NCI-H82 (cell line): ENCODE results near the gene HNRNPM.

Experiments used
- DNase-seq: peaks from one replicate; lab custom pipeline; 2025; lab: John Stamatoyannopoulos, UW

The HNRNPM gene

DNA sequence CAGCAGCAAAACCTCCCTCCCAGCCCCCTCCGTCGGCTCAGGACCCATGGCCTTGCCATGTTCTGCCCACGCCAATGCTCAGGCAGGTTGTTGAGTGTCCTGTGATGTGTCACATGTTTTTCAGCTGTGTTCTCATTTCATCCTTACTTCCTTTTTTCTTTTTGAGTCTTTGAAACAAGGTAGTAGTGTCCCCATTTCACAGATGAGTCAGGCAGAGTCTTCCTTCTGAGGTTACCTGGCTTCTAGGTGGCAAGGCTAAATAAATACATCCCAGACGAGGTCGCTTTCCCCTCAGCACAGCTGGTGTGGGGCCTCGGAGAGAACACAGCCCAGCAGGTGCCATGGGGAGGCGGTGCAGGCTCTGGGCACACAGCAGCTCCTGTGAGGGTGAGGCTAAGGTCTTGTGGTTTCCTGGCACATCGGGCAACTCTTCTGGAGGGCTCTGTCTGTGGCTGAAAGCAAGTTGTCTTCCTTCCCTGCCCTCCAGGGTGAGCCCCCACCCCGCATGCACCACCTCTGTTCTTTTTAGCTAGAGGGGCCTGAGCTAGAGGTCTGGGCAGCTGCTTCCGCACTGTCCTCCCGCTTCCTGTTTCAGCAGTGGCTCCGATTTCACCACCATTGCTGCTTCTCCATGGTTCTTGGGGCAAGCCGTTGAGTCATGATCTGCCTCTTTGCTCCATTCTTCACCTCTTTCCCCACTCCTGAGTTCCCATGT, 42.5 kb downstream of the HNRNPM start:
- DNase-seq: no peak

DNA sequence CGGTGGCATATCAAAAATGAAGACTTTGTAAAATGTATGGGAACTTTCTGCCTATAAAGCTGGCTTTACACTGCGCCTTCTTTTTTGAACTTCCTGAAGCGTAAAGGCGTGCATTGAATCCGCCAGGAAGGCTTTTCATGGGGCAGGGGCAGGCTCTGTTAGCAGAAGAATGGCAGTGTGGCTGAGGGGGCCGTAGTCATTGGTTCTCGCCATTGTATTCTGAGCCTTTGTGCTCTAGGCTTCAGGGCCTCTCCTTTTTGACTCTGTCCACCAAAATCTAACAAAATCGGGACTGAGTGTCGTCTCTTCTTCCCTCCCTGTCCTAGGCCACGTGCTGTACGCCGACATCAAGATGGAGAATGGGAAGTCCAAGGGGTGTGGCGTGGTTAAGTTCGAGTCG, 43.6 kb downstream of the HNRNPM start:
- no peak for DNase-seq

DNA sequence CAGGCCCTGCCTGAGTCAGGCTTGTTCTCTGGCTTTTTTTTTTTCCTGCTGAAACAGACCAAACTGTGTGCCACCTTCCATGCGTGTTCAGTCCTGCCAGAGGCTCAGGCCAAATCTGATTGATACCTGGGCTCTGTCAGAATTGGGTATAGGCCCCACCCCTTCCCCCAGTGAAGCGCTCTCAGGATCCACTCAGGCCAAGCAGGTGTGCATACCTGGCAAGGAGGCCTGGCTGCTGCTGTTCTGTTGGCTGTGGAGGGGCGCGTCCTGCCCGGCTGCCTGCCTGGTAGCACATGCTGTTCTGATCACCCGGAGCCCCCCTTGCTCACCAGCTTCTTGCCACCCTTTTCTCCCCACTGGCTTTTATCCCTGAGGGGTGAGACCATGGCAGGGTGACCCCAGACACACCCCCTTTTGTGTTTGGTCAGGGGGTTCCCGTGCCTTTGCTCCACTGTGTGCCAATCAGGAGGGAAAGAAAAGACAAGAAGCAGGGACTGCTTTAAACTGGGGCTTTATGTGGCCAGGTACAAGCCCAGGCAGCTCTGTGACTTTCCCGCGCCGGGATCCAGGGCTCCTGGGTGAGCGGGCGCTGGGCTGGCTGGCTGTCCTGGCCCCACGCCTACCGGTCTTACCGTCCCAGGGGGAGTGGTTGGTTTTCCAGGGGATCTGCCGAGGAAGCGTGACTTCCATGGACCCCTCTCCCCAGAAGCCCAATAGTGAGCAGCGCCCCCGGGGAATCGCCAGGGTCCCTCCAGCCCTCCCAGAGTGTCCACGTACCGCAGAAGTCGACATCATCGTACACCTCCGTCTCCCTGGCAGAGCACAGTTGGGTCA, 45.0 kb downstream of the HNRNPM start:
- no peak for DNase-seq

DNA sequence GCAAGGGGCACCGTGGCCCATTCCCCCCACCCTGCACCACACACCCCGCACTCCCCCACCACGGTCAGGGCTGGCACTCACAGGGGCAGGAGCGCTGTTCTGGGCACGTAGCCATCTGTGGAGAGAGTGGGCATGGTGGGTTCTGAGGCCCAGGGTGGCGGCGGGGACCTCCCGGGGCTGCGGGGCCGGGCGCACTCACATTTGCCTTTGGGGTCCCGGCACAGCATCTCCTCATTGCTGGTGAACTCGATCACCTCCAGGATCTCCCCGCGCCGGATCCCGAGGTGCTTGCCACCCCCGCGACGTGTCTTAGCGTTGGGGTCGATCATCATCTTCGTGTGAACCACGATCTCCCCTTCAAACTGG, 45.6 kb downstream of the HNRNPM start:
- no peak for DNase-seq

DNA sequence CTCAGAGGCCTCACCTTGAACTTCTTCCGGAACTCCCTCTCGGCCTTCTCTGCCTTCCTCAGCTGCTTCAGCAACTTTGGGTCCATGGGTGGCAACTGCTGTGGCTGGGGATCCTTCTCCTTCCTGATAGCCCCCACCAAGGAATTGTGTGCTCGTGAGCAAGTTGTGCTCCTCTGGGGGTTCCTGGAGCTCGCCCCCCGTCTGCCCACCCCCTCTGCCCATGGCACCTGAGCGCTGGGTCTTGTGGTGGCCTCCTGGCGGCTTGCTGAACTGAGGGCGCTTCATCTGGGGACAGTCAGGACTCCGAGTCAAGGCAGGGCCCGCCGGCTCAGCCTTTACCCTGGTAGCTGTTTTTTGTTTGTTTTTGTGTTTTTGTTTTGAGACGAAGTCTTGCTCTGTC, 46.1 kb downstream of the HNRNPM start:
- DNase-seq: no peak

DNA sequence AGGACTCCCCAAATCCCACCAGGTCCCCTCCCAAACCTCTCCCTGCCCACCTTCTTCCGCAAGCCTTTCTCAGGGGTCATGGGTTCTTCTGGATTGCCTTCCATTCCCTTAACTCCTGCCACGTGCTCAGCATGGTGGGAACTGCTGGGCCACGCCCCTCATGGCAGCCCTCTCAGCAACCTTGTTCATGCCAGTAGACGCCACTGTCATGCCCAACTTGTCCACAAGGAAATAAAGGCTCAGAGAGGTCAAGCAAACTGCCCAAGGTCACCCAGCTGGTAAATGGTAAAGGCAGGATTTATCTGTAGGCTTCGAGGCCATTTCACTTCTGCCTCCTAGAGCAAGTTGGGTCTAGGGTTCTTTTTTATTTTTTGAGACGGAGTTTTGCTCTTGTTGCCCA, 46.8 kb downstream of the HNRNPM start:
- no peak for DNase-seq

DNA sequence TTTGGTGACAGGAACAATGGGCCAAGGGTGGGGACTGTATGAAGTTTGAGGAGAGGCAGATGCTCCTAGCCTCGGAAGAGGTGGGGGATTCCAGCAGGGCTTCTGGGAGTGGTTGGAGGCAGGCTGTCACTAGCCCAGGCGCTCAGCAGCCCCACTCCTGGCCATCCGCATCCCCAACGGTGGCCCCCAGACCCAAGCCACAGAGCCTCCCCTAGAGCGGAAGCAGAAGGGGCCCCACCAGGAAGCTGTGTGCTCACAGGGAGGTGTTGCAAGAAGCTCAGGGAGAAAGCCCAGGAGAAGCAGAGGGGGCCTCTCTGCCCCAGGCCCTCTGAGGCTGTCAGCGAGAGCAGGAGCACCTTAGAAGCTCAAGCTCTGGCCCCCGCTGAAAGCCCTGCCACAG, 49.4 kb downstream of the HNRNPM start:
- no peak for DNase-seq

DNA sequence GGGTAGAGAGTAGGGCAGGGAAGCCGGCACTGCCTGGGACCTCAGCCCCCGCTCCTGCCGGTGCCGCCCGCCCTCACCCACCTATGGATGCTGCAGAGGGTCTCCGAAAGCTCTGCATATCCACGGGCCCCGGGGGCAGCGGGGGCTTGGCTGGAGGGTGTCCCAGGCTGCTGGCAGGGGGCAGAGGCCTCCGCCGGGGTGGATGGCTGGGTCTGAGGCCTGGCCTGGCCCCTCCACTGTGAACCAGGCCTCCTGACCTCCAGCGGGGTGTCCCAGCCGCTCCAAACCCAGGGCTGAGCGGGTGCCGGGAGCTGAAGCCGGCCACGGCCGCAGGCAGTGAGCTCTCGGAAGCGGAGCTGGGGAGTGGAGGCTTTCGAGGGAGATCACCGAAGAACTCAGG, 53.5 kb downstream of the HNRNPM start:
- DNase-seq: no peak

DNA sequence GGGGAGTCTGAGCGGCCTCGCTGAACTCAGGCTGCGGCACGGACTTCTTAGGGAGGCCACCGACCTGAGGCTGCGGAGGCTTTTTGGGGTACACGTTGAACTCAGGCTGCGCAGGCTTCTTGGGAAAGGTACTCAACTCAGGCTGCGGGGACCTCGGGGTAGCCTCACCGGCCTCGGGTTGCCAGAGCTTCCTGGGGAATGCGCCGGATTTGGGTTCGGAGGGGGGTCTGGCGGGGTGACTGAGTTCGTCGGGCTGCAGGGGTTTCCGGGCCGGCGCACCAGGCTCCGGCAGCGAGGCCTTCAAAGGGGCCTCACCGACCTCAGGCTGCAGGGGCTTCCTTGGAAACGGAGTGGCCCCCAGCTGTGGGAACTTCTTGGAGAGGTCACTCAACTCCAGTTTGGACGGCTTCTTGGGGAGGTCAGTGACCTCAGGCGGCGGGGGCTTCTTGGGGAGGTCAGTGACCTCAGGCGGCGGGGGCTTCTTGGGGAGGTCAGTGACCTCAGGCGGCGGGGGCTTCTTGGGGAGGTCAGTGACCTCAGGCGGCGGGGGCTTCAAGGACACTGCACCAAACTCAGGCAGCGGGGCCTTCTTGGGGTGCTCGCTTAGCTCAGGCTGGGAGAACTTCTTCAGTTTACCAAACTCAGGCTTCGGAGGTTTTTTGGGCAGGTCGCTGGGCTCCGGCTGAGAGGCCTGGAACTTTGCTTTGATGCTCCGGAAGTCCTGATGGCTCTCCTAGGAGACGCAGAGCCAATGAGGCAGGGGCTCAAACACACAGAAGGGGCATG, 54.5 kb downstream of the HNRNPM start:
- DNase-seq: no peak

DNA sequence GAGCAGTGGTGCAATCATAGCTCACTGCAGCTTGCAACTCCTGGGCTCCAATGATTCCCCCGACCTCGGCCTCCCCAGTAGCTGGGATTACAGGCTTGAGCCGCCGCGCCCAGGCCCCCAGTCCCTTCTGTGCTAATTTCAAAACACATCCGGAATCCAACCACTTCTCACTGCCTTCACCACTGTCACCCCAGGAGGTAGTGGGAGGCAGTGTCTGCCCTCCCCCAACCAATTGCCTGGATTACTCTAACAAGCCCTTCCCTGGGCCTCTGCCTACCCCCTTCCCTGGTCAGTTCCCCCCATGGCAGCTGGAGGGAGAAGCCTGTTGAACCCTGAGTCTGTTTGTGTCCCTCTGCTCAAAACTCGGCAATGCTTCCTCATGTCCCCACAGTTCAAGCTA, 55.4 kb downstream of the HNRNPM start:
- peak; percentile 38 for DNase-seq

DNA sequence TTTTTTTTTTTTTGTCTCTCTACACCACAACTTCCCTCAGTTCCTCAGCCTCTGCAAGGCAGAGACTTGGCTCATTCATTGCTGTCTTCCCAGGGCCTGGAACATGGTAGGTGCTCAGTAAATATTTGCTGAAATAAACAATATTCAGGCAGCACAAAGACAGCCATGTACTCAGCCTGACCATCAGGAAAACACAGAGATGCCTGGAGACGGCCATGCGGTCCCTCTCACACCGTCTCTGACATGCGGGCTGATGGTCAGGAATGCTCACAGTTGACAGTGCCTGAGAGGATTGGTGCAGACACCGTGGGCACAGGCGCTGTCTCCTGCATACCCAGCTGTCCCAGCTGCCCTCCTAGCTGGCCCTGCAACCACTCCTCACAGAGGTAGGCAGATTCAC, 56.7 kb downstream of the HNRNPM start:
- DNase-seq: no peak

DNA sequence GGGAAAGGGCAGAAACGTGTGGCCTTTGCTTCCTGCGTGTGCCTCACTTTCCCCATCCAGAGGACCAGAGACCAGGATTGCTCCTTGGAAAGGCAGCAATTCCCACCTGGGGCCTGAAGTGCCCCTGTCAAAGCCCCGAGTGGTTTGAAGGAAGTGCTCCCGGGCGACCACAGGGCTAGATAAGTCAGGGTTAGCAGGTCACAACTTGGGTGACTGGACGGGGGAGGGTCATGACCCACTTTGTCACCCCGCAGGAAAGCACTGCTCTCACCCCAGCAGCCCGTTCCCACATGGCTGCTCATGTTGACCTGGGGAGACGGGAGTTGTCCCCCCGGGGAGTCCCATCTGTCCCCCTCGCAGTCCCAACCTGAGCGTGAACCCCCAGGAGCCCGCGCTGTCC, 57.2 kb downstream of the HNRNPM start:
- no peak for DNase-seq

DNA sequence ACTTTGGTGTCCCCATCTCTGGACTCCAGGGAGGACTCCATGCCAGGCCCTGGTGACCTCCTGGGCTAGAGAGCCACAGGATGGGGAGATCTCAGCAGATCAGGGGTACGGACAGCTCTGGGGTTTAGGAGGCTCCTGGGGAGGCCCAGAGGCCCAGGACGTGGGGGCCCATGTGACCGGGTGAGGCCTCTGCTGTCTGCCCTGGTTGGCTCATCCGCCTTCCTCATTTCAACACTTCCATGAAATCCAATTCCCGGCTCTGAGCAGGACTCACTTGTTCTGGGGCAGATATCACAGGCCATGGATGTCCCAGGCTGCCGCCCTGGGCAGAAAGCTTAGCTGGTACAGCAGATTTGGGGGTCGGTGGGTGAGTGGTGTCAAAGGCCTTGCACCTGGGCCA, 58.7 kb downstream of the HNRNPM start:
- DNase-seq: no peak

DNA sequence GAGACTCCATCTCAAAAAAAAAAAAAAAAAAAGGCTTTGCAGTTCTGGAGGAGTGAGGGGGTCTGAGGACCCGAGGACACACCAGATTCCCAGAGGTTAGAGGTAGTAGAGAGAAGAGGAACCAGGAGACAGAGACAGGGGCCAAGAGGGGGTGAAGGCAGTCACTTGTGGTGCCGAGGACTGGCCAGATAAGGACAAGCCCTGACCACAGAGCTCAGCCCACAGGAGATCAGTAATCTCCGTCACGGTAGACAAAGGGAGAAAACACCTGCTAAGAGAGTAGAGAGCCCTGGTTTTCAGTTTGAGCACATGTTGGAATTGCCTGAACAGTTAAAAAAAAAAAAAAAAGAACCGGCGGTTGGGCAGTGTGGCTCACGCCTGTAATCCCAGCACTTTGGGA, 59.4 kb downstream of the HNRNPM start:
- no peak for DNase-seq

DNA sequence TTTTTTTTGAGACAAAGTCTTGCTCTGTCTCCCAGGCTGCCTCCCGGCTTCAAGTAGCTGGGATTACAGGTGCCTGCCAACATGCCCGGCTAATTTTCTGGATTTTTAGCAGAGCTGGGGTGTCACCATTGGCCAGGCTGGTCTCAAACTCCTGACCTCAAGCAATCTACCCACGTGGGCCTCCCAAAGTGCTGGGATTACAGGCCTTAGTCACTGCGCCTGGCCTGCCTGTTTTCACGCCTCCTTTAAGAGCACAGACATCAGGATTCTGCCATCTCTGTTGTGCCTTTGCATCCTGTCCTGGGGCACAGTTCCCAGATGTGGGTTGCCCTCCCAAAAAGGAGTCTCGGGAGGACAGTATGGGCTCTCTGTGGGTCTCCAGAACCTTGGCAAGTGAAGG, 60.1 kb downstream of the HNRNPM start:
- DNase-seq: no peak

DNA sequence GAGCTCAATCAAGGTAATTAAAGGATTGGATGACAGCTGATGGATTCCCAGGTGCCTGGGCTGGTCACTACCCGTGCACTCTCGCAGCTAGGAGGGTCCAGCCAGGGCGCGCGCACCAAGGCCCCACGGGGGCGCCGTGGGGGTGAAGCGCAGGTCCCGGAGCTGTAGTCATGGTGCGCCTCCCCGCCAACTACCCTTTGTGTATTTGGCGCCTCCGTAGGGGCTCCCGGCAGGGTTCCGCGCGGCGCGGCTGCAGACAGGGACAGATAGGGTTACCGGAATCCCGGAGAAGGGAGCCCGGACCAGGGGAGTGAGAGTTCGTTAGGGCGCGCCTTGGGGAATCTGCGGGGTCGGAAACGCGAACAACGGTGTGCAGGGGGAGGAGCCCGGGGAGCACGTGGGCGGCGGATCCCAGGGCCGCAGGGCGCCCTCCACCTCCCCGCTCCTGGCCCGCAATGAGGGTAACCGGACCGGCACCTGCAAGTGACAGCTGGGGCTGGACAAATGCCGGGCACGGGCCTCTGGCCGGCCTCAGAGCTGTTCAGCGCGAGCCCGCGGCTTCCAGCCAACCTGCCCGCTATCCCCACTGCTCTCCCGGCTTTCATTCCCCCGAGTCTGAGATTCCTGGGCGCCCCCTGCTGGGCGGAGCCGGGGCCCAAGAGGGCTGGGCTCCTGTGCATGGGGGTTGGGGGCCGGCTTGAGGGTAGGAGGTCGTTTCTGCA, 61.1 kb downstream of the HNRNPM start:
- DNase-seq: peak; percentile 83

DNA sequence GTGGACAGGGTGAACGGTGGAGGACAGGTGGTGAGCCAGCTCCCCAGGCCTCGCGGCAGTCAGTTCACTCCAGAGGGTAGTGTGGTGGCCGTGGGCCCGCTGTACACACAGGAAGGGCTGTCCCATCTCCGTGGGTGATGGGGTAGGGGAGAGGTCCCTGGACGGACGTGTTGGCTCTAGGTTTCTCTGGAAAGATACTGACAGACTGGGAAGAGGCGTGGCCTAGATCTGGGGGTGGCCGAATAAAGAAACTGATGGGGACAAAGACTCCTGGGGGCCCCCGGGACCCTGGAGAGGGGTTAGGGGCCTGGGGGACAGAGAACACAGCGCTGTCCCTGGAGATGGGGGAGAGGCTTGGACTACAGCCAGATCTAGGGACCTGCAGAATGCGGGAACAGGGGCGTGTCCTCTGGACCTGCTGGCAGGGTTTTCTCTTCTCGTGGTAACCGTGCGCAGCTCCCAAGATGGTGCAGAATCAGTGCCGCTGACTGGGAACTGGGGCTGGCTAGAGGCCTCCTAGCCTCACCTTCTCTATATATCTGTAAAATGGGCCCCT, 61.7 kb downstream of the HNRNPM start:
- peak; percentile 61 for DNase-seq

DNA sequence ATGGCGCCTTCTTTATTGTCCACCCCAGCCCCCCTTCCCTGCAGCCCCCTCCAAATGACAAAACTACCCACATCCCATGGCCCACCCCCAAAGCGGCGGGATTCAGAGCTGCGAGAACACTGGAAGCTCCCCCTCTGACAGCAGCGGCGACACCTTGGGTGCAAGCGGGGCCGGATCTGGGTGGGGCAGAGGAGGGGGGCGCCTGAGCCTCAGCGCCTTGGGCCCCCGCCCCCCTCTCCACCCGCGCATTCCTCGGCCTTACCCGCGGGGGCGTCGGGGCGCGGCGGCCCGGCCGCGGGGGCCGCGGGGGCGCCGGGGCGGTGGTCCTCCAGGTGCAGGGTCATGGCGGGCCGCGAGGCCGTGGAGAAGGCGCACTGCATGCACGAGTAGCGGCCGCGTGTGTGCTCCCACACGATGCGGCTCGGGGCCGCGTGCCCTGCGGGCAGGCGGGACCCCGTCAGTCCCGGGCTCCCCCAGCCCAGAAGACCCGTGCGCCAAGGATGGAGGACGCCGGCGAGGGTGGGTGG, 65.9 kb downstream of the HNRNPM start:
- DNase-seq: no peak

DNA sequence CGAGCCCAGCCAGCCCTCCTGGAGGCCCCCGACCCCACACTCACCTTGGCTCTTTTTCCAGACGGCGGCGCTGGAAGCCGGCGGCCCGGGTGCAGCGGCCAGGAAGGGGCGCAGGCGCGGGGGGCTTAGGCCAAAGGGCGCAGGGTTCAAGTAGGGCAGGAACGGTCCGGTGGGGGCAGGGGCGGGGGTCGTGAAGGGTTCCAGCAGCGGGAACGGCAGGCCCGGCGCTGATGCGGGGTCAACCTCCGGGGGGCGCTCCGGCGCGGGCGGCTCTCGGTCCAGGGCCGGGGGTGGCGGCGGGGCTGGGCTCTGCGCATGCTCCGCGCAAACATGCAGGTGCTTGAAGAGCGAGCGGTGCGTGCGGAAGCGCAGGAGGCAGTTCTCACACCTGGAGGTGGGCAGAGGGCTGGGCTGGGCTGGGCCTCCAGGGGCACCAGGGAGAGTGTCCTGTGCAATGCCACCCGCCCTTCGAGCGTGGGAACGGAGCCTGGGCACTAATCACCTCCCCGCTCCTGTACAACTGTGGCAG, 66.9 kb downstream of the HNRNPM start:
- no peak for DNase-seq

DNA sequence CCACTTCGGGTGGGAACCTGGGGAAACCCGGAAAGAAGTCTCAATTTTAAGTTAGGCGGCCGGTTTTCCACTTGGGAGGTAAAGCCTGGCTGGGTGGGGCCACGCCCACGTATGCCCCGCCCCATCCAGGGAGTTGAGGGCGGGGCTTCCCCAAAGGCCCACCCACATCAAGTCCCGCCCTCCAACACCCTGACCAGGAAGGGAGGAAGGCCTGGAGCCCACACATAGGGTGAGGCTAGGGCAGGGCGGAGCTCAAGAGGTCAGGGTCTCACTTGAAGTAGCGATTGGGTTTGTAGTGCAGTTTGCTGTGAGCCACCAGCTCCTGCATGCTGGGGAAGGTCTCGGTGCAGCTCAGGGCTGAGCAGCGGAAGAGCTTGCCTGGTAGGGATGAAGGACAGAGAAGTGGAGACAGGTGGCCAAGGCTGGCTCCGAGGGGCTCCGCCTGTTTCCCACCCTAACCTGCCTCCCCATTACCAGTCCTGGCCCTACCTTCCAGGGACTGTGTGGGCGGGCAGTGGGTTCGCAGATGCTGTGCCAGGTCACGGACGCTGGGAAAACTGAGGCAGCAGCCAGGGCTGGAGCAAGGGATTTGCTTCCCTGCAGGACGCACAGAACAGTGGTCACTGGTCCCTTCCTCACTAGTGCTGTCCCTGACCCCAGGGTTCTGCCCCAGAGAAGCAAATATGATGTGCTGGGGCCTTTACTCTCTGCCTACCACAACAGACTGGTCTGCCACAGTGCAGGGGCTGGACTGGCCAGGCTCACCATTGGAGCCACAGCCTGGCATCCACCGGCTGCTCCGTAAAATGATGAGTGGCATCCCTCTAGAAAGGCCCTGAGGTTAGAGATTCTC, 67.6 kb downstream of the HNRNPM start:
- DNase-seq: peak; percentile 28
